Mesendoderm (in vitro differentiated cells): ENCODE data around the gene NCKAP5L.
"Not testable (repeated sequence)": the region's sequence is repeated elsewhere in the genome, so short reads cannot be mapped to it uniquely, and the experiment has no call there.

Source experiments
- DNase-seq: peaks from one replicate; pipeline ENCODE4 v3.0.0; 2013
- H2AK5ac ChIP-seq: 2 replicates; pipeline ENCODE4 v1.6.1; 2013; ENCODE audit warnings: low read length, inconsistent platforms
- H2BK120ac ChIP-seq: 2 replicates; pipeline ENCODE4 v1.6.1; 2013; ENCODE audit warnings: low read depth, mild to moderate bottlenecking, low read length, moderate library complexity, mixed read lengths
- H2BK15ac ChIP-seq: replicated peaks from 2 replicates; pipeline ENCODE4 v1.6.1; 2013; ENCODE audit warnings: low read depth, mild to moderate bottlenecking, moderate library complexity
- H2BK5ac ChIP-seq: 2 replicates; pipeline ENCODE4 v1.6.1; 2013; ENCODE audit warnings: low read length, inconsistent platforms
- H3K18ac ChIP-seq: 2 replicates; pipeline ENCODE4 v1.6.1; 2013; ENCODE audit warnings: mild to moderate bottlenecking, low read length, mixed read lengths
- H3K23ac ChIP-seq: one replicate; pipeline ENCODE4 v1.6.1; 2013; ENCODE audit warnings: low read length
- H3K27ac ChIP-seq: 2 replicates; pipeline ENCODE4 v1.5.1; 2013; ENCODE audit warnings: low read depth, mild to moderate bottlenecking, inconsistent platforms, low read length, moderate library complexity
- H3K27me3 ChIP-seq: 2 replicates; pipeline ENCODE4 v1.6.1; 2013; ENCODE audit warnings: low read length, control low read depth, mild to moderate bottlenecking, inconsistent platforms; ENCODE audit not compliant: insufficient read depth, poor library complexity
- H3K36me3 ChIP-seq: 2 replicates; pipeline ENCODE4 v1.6.1; 2013; ENCODE audit warnings: low read length, inconsistent platforms; ENCODE audit not compliant: control insufficient read depth, insufficient read depth
- H3K4ac ChIP-seq: one replicate; pipeline ENCODE4 v1.6.1; 2013; ENCODE audit warnings: low read depth, mild to moderate bottlenecking, low read length, moderate library complexity
- H3K4me1 ChIP-seq: 2 replicates; pipeline ENCODE4 v1.6.1; 2013; ENCODE audit warnings: low read depth, low read length, inconsistent platforms; ENCODE audit not compliant: control insufficient read depth
- H3K4me2 ChIP-seq: 2 replicates; pipeline ENCODE4 v1.6.1; 2013; ENCODE audit warnings: low read length
- H3K4me3 ChIP-seq: 2 replicates; pipeline ENCODE4 v1.5.1; 2013; ENCODE audit warnings: mild to moderate bottlenecking, low read length
- H3K56ac ChIP-seq: one replicate; pipeline ENCODE4 v1.6.1; 2013; ENCODE audit warnings: low read length
- H3K79me1 ChIP-seq: 2 replicates; pipeline ENCODE4 v1.6.1; 2013; ENCODE audit warnings: low read length, inconsistent platforms
- H3K79me2 ChIP-seq: 2 replicates; pipeline ENCODE4 v1.6.1; 2013; ENCODE audit warnings: mild to moderate bottlenecking, low read length; ENCODE audit not compliant: control insufficient read depth, insufficient read depth
- H3K9ac ChIP-seq: 2 replicates; pipeline ENCODE4 v1.6.1; 2013; ENCODE audit warnings: low read length, inconsistent platforms
- H4K5ac ChIP-seq: one replicate; pipeline ENCODE4 v1.6.1; 2013; ENCODE audit warnings: low read length
- H4K8ac ChIP-seq: one replicate; pipeline ENCODE4 v1.6.1; 2013; ENCODE audit warnings: low read depth, mild to moderate bottlenecking, control low read depth, low read length, moderate library complexity
- WGBS: extraction: QIAGEN DNeasy Blood & Tissue Kit; methylation state at CpG from one replicate; pipeline ENCODE4 v1.1.7; 2013; ENCODE audit warnings: low lambda C conversion rate, missing lambda C conversion rate; ENCODE audit not compliant: insufficient coverage; ENCODE audit errors: extremely low coverage; 5-methylcytosine and 5-hydroxymethylcytosine counted together

The NCKAP5L gene

DNA sequence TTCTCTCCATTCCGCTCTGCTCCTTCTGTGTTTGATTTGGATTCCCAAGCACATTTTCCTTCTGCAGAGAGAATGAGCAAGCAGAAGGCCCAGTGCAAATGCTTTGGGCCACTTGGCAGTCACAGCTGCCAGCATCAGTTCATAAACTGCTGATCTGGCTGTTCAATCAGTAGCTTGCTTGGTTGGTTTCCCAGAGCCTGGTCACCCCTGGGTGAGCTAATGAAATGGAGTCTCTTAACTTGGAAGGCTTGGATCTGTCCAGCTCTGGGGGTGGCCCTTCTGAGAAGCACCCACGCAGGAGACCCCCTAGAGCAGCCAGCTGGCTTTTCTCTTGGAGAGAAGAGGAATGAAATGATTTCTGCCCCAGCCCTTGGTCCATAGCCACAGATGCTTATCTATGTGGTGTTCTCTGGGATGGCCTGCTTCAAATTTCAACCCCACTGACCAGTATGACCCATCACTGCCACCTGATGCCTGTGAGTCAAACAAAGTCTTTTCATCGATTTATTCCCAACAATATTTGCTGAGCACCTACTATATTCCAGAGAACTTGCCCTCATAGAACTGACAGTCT lies 45.2 kb upstream of the NCKAP5L start:
- Histone ChIP-seq H4K5ac (no peak overlapping the region), H3K23ac (no peak overlapping the region), H3K18ac (no peak overlapping the region), H3K4me2 (no peak overlapping the region), H4K8ac (no peak overlapping the region), H3K56ac (no peak overlapping the region), H2BK15ac (no peak overlapping the region), H3K27ac (no peak overlapping the region), H3K4me1 (no peaks in the 10 kb centered on the region), H3K9ac (no peak overlapping the region), H3K36me3 (no peaks in the 10 kb centered on the region), H3K79me2 (no peaks in the 10 kb centered on the region), H3K4ac (no peak overlapping the region), H3K79me1 (no peaks in the 10 kb centered on the region), H3K4me3 (no peak overlapping the region), H2AK5ac (no peak overlapping the region), H2BK120ac (no peak overlapping the region), H2BK5ac (no peak overlapping the region), H3K27me3 (no peaks in the 10 kb centered on the region)
- WGBS: no CpG with 5 or more reads among the region's 3 CpGs
- DNase-seq: no peak

GRCh38 chr12:49872781-49873181 lies 44.6 kb upstream of the NCKAP5L start:
- Histone ChIP-seq H4K5ac (no peak overlapping the region), H3K23ac (no peak overlapping the region), H2BK120ac (no peak overlapping the region), H3K9ac (no peak overlapping the region), H3K4me1 (no peaks in the 10 kb centered on the region), H3K4ac (no peak overlapping the region), H3K4me3 (no peak overlapping the region), H3K56ac (no peak overlapping the region), H2BK5ac (no peak overlapping the region), H3K36me3 (no peaks in the 10 kb centered on the region), H3K79me2 (no peaks in the 10 kb centered on the region), H3K18ac (no peak overlapping the region), H2BK15ac (no peak overlapping the region), H2AK5ac (no peak overlapping the region), H3K27me3 (no peaks in the 10 kb centered on the region), H3K27ac (no peak overlapping the region), H4K8ac (no peak overlapping the region), H3K4me2 (no peak overlapping the region), H3K79me1 (no peaks in the 10 kb centered on the region)
- no peak for DNase-seq
- no CpG with 5 or more reads among the region's 6 CpGs for WGBS

GRCh38 chr12:49872381-49872780 lies 44.2 kb upstream of the NCKAP5L start:
- H3K4me3 ChIP-seq: no peak overlapping the region
- no peak overlapping the region for H4K8ac ChIP-seq
- no peak overlapping the region for H2BK120ac ChIP-seq
- H3K27me3 ChIP-seq: no peaks in the 10 kb centered on the region
- no peak overlapping the region for H3K27ac ChIP-seq
- H3K79me2 ChIP-seq: no peaks in the 10 kb centered on the region
- H3K18ac ChIP-seq: no peak overlapping the region
- no peak overlapping the region for H3K9ac ChIP-seq
- no peaks in the 10 kb centered on the region for H3K36me3 ChIP-seq
- H3K23ac ChIP-seq: no peak overlapping the region
- WGBS: no CpG with 5 or more reads among the region's 5 CpGs
- H3K4me1 ChIP-seq: no peaks in the 10 kb centered on the region
- H3K4ac ChIP-seq: no peak overlapping the region
- H2BK5ac ChIP-seq: no peak overlapping the region
- no peak overlapping the region for H4K5ac ChIP-seq
- no peak overlapping the region for H2BK15ac ChIP-seq
- no peak for DNase-seq
- H3K56ac ChIP-seq: no peak overlapping the region
- no peak overlapping the region for H2AK5ac ChIP-seq
- H3K79me1 ChIP-seq: no peaks in the 10 kb centered on the region
- H3K4me2 ChIP-seq: no peak overlapping the region

DNA sequence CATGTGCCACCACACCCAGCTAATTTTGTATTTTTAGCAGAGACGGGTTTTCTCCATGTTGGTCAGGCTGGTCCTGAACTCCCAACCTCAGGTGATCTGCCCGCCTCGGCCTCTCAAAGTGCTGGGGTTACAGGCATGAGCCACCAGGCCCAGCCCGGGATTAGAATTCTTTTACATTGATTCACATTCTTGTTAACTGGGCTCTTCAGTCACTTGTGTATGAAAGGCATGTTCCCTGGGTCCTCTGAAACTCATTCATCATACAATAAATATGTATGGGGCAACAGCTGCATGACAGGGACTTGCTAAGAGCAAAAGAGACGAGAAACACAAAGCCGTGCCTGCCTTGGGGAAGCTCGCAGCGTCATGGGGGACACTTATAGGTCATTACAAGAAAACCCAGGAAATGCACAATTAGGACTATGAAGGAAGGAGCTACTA lies 43.6 kb upstream of the NCKAP5L start:
- H2BK15ac ChIP-seq, DNase-seq, H3K4me3 ChIP-seq, H3K36me3 ChIP-seq, H3K9ac ChIP-seq, H2BK120ac ChIP-seq, H3K23ac ChIP-seq, H3K79me1 ChIP-seq, H3K56ac ChIP-seq, H3K4me2 ChIP-seq, H3K79me2 ChIP-seq, H3K18ac ChIP-seq, H2BK5ac ChIP-seq, H3K27ac ChIP-seq, H3K27me3 ChIP-seq, H3K4ac ChIP-seq, H4K5ac ChIP-seq, H2AK5ac ChIP-seq, H3K4me1 ChIP-seq, H4K8ac ChIP-seq: not testable (repeated sequence)
- no CpG with 5 or more reads among the region's 8 CpGs for WGBS

- no peak overlapping the region for H4K8ac ChIP-seq
- H3K4ac ChIP-seq: no peak overlapping the region
- H2BK5ac ChIP-seq: no peak overlapping the region
- no peak overlapping the region for H3K56ac ChIP-seq
- no peak overlapping the region for H3K23ac ChIP-seq
- no peaks in the 10 kb centered on the region for H3K36me3 ChIP-seq
- no peaks in the 10 kb centered on the region for H3K79me2 ChIP-seq
- WGBS: no CpG with 5 or more reads among the region's 4 CpGs
- H3K9ac ChIP-seq: no peak overlapping the region
- H3K4me3 ChIP-seq: no peak overlapping the region
- no peaks in the 10 kb centered on the region for H3K27me3 ChIP-seq
- H4K5ac ChIP-seq: no peak overlapping the region
- H2AK5ac ChIP-seq: no peak overlapping the region
- no peak overlapping the region for H2BK15ac ChIP-seq
- no peak overlapping the region for H2BK120ac ChIP-seq
- no peaks in the 10 kb centered on the region for H3K4me1 ChIP-seq
- no peak for DNase-seq
- no peak overlapping the region for H3K18ac ChIP-seq
- H3K27ac ChIP-seq: no peak overlapping the region
- no peak overlapping the region for H3K4me2 ChIP-seq
- no peaks in the 10 kb centered on the region for H3K79me1 ChIP-seq
These were observed 43.0 kb upstream of the NCKAP5L start for GRCh38 chr12:49871263-49871561.

- no peaks in the 10 kb centered on the region for H3K79me2 ChIP-seq
- no peak overlapping the region for H3K4me2 ChIP-seq
- no peak overlapping the region for H3K4ac ChIP-seq
- no peaks in the 10 kb centered on the region for H3K36me3 ChIP-seq
- no peak overlapping the region for H2BK15ac ChIP-seq
- H2BK5ac ChIP-seq: no peak overlapping the region
- H2AK5ac ChIP-seq: no peak overlapping the region
- H3K79me1 ChIP-seq: no peaks in the 10 kb centered on the region
- no CpG with 5 or more reads among the region's 11 CpGs for WGBS
- H4K8ac ChIP-seq: no peak overlapping the region
- H3K23ac ChIP-seq: no peak overlapping the region
- no peaks in the 10 kb centered on the region for H3K4me1 ChIP-seq
- H3K27ac ChIP-seq: no peak overlapping the region
- H3K27me3 ChIP-seq: no peaks in the 10 kb centered on the region
- H3K9ac ChIP-seq: no peak overlapping the region
- no peak overlapping the region for H3K4me3 ChIP-seq
- H3K18ac ChIP-seq: no peak overlapping the region
- DNase-seq: no peak
- H4K5ac ChIP-seq: no peak overlapping the region
- no peak overlapping the region for H2BK120ac ChIP-seq
- no peak overlapping the region for H3K56ac ChIP-seq
These were observed 42.5 kb upstream of the NCKAP5L start for GRCh38 chr12:49870501-49871262.
